NAMALWA (cell line): Measurements from ENCODE around the gene TELO2.

Experiments used
- DNase-seq: peaks from one replicate; pipeline ENCODE4 v3.0.0-alpha.2; 2015; ENCODE audit warnings: low spot score

TELO2 gene

DNA sequence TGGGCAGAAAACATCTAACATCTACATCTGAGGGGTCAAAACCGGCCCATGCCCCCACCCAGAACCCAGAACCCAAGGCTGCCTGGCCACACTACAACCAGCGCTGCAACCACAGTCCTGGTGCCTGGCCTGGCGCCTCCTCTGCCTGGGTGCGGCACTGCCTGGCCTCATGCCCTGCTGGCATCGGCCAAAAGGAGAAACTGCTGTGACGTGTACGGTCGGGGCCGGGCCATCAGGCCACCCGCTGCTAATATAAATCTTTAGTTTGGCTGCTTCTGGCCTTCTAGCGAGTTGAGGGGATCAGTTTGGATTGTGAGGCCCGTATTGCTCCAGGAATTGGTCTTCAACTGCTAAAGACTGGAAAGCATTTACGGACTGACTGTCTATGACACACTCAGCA is 63.1 kb downstream of the TELO2 start:
- DNase-seq, result no peak

- DNase-seq, result no peak
These were observed 63.9 kb downstream of the TELO2 start for GRCh38 chr16:1557074-1557473.

GRCh38 chr16:1557576-1557975 is 64.4 kb downstream of the TELO2 start:
- DNase-seq, result no peak

DNA sequence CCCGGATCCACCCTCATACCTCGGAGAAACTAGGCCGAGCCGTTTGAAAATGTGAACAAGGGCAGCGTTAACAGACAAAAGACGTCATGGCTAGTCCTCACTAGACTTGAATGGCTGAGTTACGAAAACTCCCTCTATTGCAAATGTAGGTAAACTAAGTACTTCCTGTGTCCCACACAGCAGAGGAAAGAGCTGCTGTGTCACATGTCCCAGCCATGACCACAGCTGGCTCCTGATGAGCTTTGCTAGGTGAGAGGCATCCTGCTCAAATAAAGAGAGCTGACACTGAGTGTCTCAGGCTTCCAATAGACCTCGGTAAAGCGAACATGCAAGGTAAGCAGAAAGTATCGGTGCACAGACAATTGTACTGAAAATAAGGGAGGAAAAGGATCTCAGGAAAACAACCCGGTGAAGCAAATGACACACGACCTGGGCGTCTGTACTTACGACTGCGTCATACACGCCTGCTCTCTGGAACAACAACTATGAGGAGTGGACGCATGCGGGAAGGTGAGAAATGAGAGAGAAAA is 66.4 kb downstream of the TELO2 start:
- no peak for DNase-seq
